NAMALWA (cell line): ENCODE data around the gene TBX3.

Experiments
- DNase-seq: peaks from one replicate; pipeline ENCODE4 v3.0.0-alpha.2; 2015; ENCODE audit warnings: low spot score

Gene TBX3

DNA sequence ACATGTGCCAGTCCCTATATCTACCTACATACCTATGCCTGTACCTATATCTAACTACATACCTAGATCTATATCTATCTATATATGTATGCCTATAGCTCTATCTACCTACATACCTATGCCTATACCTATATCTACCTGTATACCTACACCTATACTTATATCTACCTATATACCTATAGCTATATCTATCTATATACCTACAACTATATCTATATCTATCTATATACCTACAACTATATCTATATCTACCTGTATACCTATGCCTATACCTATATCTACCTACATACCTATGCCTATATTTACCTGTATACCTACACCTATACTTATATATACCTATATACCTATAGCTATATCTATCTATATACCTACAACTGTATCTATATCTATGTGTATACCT lies 56.6 kb downstream of the TBX3 start:
- DNase-seq, result no peak

DNA sequence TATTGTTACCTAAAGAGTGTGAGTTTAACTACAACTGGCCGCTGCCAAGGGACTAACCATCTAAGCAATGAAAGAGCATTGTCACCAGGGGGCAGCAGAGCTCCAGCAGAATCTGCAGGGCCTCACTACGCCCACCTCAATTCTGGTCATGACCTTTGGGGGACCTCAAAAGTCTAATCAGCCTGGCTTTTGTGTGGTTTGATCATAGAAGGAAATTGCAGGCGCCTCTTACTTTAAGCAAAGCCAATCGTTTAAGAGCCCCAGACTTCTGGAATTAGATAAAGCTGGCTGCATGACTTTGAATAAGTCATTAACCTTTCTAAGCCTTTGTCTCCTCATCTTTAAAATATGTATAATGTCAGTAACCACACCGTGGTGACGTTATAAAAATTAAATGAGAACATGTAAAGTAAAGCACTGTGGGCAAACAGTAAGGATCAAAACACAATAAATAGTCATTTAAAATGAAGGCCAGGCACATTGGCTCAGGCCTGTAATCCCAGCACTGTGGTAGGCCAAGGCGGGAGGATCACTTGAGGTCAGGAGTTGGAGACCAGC lies 58.6 kb downstream of the TBX3 start:
- DNase-seq, result peak; percentile 61

DNA sequence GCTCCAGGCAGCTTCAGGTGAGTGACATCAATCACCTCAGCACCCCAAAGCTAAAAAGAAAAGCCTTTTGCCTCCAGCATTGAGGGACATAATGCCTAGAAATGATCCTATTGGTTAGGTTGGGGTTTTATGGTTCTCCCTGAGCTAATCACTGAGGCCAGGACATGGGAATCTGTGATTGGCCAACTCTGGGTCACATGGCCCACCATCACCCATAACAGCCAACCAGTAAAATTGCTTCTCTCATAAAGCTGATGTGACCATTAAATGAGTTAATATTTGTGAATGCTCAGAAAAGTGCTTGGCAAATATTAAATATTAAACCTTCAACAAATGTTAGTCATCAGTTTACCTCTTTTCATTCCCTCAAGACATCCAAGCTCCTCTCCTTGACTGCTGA lies 60.2 kb downstream of the TBX3 start:
- peak; percentile 5 for DNase-seq
